ENCODE data around the gene SSR4.

Gene SSR4

DNA sequence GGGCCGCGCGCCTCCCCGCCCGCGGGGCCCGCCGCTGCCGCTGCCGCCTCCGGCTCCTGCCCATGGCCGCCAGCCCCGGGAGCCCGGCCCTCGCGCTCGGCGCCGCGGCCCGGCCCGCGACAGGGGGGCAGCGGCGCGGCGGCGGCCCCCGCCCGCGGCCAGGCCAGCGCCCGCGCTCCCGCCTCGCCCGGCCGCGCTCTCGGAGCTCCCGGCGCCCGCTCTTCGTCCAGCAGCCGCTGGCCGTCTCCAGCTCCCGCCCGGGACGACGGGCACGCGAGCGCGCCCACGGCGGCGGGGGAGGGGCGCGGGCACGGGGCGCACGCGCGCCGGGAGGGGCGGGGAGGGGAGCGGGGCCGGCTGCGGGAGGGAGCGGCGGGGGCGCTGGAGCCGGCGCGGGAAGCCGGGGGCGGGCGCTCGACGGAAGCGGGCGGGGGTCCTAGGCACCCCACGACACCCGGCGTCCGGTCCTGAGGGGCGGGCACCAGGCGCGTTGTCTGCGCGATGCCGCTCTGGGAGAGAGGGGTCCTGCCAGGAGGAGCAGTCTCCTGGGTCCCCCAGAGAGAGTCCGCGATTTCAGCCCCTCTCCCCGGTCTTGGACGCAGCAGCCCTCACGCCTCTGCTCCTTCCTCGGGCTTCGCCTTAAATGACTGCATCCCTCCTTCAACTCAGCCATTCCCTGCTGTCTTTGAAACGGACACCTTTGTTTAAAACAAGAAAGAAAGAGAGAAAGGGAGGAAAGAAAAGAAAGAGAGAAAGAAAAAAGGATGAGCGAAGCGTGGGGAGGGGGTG lies 36.4 kb downstream of the SSR4 start:
- Histone ChIP-seq H3K27ac (no peak overlapping the region), H3K4me3 (IDR thresholded peaks at IDR 0.05; ENCODE audit: insufficient read depth, low read depth, low read length) (no peak overlapping the region), H3K36me3 (ENCODE audit: insufficient read depth) (no peaks in the 10 kb centered on the region), H2AFZ (ENCODE audit: low read depth) (no peak overlapping the region), H3K27me3 (ENCODE audit: insufficient read depth, low read depth) (peaks cover 14% of the 10 kb centered on the region; the same call in 1 of the 2 replicates), H3K9ac (no peak overlapping the region), H3K4me2 (no peak overlapping the region), H4K20me1 (ENCODE audit: insufficient read depth) (no peaks in the 10 kb centered on the region), H3K79me2 (ENCODE audit: insufficient read depth, low read depth) (no peaks in the 10 kb centered on the region), H3K4me1 (ENCODE audit: low read depth, poor library complexity, severe bottlenecking) (no peaks in the 10 kb centered on the region)
- TF ChIP-seq CTCF (conservative IDR thresholded peaks at IDR 0.05; ENCODE audit: low read depth, low read length): no peak

GRCh38 chrX:153831429-153832150 lies 37.1 kb downstream of the SSR4 start:
- H4K20me1 ChIP-seq (ENCODE audit: insufficient read depth): no peaks in the 10 kb centered on the region
- H3K27me3 ChIP-seq (ENCODE audit: insufficient read depth, low read depth): peaks cover 13% of the 10 kb centered on the region; the same call in 1 of the 2 replicates
- H3K27ac ChIP-seq: no peak overlapping the region
- no peak overlapping the region for H3K4me2 ChIP-seq
- no peak overlapping the region for H3K4me3 ChIP-seq (IDR thresholded peaks at IDR 0.05; ENCODE audit: insufficient read depth, low read depth, low read length)
- no peak for TF ChIP-seq CTCF (conservative IDR thresholded peaks at IDR 0.05; ENCODE audit: low read depth, low read length)
- H3K79me2 ChIP-seq (ENCODE audit: insufficient read depth, low read depth): no peaks in the 10 kb centered on the region
- no peak overlapping the region for H2AFZ ChIP-seq (ENCODE audit: low read depth)
- no peaks in the 10 kb centered on the region for H3K36me3 ChIP-seq (ENCODE audit: insufficient read depth)
- H3K9ac ChIP-seq: no peak overlapping the region
- H3K4me1 ChIP-seq (ENCODE audit: low read depth, poor library complexity, severe bottlenecking): no peaks in the 10 kb centered on the region

GRCh38 chrX:153832728-153833127 lies 38.3 kb downstream of the SSR4 start:
- Histone ChIP-seq H3K4me1 (ENCODE audit: low read depth, poor library complexity, severe bottlenecking) (no peaks in the 10 kb centered on the region), H3K36me3 (ENCODE audit: insufficient read depth) (no peaks in the 10 kb centered on the region), H3K4me3 (IDR thresholded peaks at IDR 0.05; ENCODE audit: insufficient read depth, low read depth, low read length) (no peak overlapping the region), H3K27ac (no peak overlapping the region), H4K20me1 (ENCODE audit: insufficient read depth) (no peaks in the 10 kb centered on the region), H3K27me3 (ENCODE audit: insufficient read depth, low read depth) (peaks cover 9% of the 10 kb centered on the region; the same call in 1 of the 2 replicates), H3K79me2 (ENCODE audit: insufficient read depth, low read depth) (no peaks in the 10 kb centered on the region), H3K9ac (no peak overlapping the region), H3K4me2 (no peak overlapping the region), H2AFZ (ENCODE audit: low read depth) (no peak overlapping the region)
- TF ChIP-seq CTCF (conservative IDR thresholded peaks at IDR 0.05; ENCODE audit: low read depth, low read length): no peak

GRCh38 chrX:153836921-153837320 lies 42.5 kb downstream of the SSR4 start:
- H3K4me3 ChIP-seq (IDR thresholded peaks at IDR 0.05; ENCODE audit: insufficient read depth, low read depth, low read length): no peak overlapping the region
- no peak overlapping the region for H3K4me2 ChIP-seq
- TF ChIP-seq CTCF (conservative IDR thresholded peaks at IDR 0.05; ENCODE audit: low read depth, low read length): no peak

More at GRCh38 chrX:153836921-153837320, 42.5 kb downstream of the SSR4 start:
- Histone ChIP-seq H3K4me1 (ENCODE audit: low read depth, poor library complexity, severe bottlenecking) (no peaks in the 10 kb centered on the region), H3K36me3 (ENCODE audit: insufficient read depth) (no peaks in the 10 kb centered on the region), H3K79me2 (ENCODE audit: insufficient read depth, low read depth) (no peaks in the 10 kb centered on the region), H3K27ac (no peak overlapping the region), H3K27me3 (ENCODE audit: insufficient read depth, low read depth) (peaks cover 21% of the 10 kb centered on the region; the same call in 1 of the 2 replicates), H2AFZ (ENCODE audit: low read depth) (no peak overlapping the region), H3K9ac (no peak overlapping the region), H4K20me1 (ENCODE audit: insufficient read depth) (no peaks in the 10 kb centered on the region)
